ENCODE measurements around the gene LRRC27. TPM values are rescaled to one million over a fixed set of nuclear protein-coding genes. Genes with fewer than 3 reads are reported as not detected.

LRRC27 gene
- total RNA-seq, 1 experiment from 2014 or later, result 4.1 TPM

DNA sequence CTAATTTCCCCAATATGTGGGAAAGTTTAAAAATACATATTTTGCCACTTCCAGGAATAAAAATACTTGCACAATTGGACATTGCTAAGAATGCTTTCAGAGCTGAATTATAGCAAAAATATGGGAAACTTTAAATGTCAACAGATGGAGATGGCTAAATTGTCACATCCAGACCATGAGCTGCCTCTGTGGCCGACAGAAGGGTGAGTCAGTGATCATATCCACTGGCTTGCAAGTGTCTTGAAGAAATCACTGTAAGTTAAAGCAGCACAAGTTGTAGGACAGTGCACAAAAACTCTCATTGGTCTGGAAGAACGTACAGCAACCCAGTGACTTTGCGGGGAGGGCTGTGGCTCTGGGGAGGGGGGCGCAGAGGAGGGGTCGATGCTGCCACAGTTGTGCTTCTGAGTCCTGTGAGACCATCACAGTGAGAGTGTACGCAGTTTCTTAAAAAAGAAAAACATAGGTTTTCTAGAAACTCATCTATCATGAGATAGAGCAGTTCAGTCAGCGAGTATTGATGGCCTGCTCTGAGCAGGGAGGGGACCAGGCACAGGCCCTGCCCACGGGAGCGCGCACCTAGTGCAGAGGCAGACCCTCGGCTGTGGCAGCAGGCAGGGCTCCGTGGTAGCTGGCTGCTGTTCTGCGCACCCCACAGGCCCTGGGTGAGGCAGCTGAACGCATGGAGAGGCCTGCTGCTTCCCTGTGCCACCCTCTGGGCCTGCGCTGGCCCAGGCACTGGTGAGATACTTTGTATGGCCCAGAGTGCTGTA is 25.5 kb downstream of the LRRC27 start:
- CTCF ChIA-PET, result no interaction called here
- H3K4me2 ChIP-seq (ENCODE audit: low read length), result no peak overlapping the region
- RAD21 ChIA-PET (ENCODE audit: low non-redundant PET in 1 of 2, low total read pairs in 2 of 2, uncharacterized antibody in 2 of 2, unreplicated experiment in 2 of 2), result no interaction called here
- H3K36me3 ChIP-seq (ENCODE audit: control insufficient read depth in 1 of 2, insufficient read depth in 2 of 2, low read length in 2 of 2), result no peaks in the 10 kb centered on the region
- H3K9ac ChIP-seq (ENCODE audit: low read length), result no peak overlapping the region
- POLR2A ChIA-PET, result no interaction called here
- intact Hi-C loops (cut with micrococcal nuclease), result no loop called here
- H4K20me1 ChIP-seq (ENCODE audit: insufficient read depth), result no peaks in the 10 kb centered on the region
- H3K4me3 ChIP-seq (replicated peaks in 1 of 2; ENCODE audit: low read depth in 1 of 2, low read length in 2 of 2), result no peak overlapping the region
- no peaks in the 10 kb centered on the region for H3K79me2 ChIP-seq (ENCODE audit: insufficient read depth, low read length)
- H2AFZ ChIP-seq (ENCODE audit: low read depth, low read length, poor library complexity, severe bottlenecking), result no peak overlapping the region
- H3K27me3 ChIP-seq (ENCODE audit: insufficient read depth, low read length), result no peaks in the 10 kb centered on the region
- DNase-seq (ENCODE audit: low read depth, low spot score), result no peak
- BruUV-seq (replicated peaks), result no TSS peak
- no peak overlapping the region for H3K27ac ChIP-seq (ENCODE audit: low read depth, low read length)
- H3K9me2 ChIP-seq (ENCODE audit: insufficient read depth), result no peaks in the 10 kb centered on the region
- H3K4me1 ChIP-seq (ENCODE audit: control insufficient read depth in 1 of 2, insufficient read depth in 2 of 2, low read length in 2 of 2), result no peaks in the 10 kb centered on the region
- no peaks in the 10 kb centered on the region for H3K9me3 ChIP-seq (ENCODE audit: control insufficient read depth in 1 of 2, insufficient read depth in 1 of 2, low read depth in 1 of 2, low read length in 2 of 2)
- TF ChIP-seq, protein P1, sequence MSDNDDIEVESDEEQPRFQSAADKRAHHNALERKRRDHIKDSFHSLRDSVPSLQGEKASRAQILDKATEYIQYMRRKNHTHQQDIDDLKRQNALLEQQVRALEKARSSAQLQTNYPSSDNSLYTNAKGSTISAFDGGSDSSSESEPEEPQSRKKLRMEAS (IDR thresholded peaks at IDR 0.05), result no peak
- TF ChIP-seq EZH2 (IDR thresholded peaks at IDR 0.05) (no peak), SP1 (IDR thresholded peaks at IDR 0.05; ENCODE audit: low read depth) (no peak), EZH2phosphoT487 (IDR thresholded peaks at IDR 0.05; ENCODE audit: borderline replicate concordance) (no peak), ZNF274 (IDR thresholded peaks at IDR 0.05; ENCODE audit: low read depth, low read length) (no peak), ZBTB33 (IDR thresholded peaks at IDR 0.05; ENCODE audit: extremely low read depth, insufficient replicate concordance, low read length) (no peak), CBX3 (IDR thresholded peaks at IDR 0.05; ENCODE audit: low read depth) (no peak), POLR2AphosphoS5 (IDR thresholded peaks at IDR 0.05; ENCODE audit: low read depth, low read length) (no peak)
- TF ChIP-seq, protein P2, sequence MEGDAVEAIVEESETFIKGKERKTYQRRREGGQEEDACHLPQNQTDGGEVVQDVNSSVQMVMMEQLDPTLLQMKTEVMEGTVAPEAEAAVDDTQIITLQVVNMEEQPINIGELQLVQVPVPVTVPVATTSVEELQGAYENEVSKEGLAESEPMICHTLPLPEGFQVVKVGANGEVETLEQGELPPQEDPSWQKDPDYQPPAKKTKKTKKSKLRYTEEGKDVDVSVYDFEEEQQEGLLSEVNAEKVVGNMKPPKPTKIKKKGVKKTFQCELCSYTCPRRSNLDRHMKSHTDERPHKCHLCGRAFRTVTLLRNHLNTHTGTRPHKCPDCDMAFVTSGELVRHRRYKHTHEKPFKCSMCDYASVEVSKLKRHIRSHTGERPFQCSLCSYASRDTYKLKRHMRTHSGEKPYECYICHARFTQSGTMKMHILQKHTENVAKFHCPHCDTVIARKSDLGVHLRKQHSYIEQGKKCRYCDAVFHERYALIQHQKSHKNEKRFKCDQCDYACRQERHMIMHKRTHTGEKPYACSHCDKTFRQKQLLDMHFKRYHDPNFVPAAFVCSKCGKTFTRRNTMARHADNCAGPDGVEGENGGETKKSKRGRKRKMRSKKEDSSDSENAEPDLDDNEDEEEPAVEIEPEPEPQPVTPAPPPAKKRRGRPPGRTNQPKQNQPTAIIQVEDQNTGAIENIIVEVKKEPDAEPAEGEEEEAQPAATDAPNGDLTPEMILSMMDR (IDR thresholded peaks at IDR 0.05 in 2 of 3, conservative IDR thresholded peaks at IDR 0.05 in 1 of 3; ENCODE audit: borderline replicate concordance in 1 of 3, insufficient read depth in 1 of 3, low read depth in 2 of 3, low read length in 2 of 3), result no peak
- TF ChIP-seq, protein P3, sequence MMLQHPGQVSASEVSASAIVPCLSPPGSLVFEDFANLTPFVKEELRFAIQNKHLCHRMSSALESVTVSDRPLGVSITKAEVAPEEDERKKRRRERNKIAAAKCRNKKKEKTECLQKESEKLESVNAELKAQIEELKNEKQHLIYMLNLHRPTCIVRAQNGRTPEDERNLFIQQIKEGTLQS (IDR thresholded peaks at IDR 0.05), result no peak
- no peak for ATAC-seq
